K562 (cell line): ENCODE results near the gene HS3ST3B1.

Experiments
- ELF4 ChIP-seq: fragments of 450-650 bp; formaldehyde crosslinking; IDR thresholded peaks from 2 replicates; pipeline ENCODE4 v1.4.0; 2022; ENCODE audit warnings: missing genetic modification characterization
- RCOR1 ChIP-seq, 2 experiments: IDR thresholded peaks; 2 replicates each; pipeline ENCODE4 v1.6.1; 2012; ENCODE audit warnings: low read depth in 2 of 2, low read length in 2 of 2, borderline replicate concordance in 1 of 2, improper control_type of control experiment in 1 of 2
- YBX1 ChIP-seq: fragments of 450-650 bp; IDR thresholded peaks from 2 replicates; pipeline ENCODE4 v1.7.1; 2016; ENCODE audit warnings: mild to moderate bottlenecking

DNA sequence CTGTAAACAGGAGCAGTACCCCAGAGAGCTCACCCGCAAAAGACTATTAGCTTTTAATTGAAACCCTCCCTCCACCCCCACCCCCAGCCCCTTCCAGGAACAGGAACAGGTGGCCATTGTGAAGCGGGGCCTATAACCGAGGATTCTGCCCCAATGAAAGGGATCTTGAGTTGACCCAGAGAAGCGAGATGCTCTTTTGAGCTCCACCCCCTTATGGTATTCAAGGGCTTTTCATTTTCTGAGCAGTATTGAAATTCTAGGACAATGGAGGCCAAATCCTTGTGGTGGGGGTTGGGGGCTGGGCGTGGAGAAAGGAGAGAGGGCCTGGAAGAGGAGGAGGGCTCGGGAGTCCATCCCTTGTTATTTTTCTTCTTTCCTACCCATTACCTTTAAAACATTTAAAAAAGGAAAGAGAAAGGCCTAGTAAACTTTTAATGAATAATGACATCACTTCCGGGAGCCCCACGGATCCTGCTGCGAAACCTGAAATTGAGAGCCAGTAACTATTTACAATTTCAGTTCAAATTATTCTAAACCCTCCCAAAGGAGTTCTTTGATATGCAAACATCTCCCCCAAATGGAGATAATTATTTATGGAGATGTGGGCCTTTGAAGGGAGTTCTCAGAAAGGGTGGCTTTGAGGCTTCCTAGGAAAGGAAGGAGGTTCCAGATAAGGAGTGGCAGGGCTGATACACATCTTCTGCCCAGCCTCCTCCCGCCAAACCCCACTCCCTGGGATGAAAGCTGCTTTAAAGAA is 30.5 kb downstream of the HS3ST3B1 start:
- TF ChIP-seq ELF4 (CRISPR knock-in tag) (no peak), RCOR1 (IDR thresholded peaks at IDR 0.05; ENCODE audit: borderline replicate concordance in 1 of 2, low read depth in 2 of 2, low read length in 2 of 2) (peak in 1 of 2 experiments; percentile 62; a peak in 1 of 4 replicates), YBX1 (no peak)
